SU-DHL-6 (cell line): ENCODE results near the gene DEAF1.

Experiments used
- CTCF ChIP-seq: fragments of 200-600 bp; sonication (generic); IDR thresholded peaks from one replicate; pipeline ENCODE4 v1.5.1; 2017; ENCODE audit warnings: antibody characterized with exemption, mild to moderate bottlenecking, low read length, moderate library complexity; ENCODE audit not compliant: insufficient read depth, poor library complexity, severe bottlenecking
- EZH2phosphoT487 ChIP-seq: fragments of 200-600 bp; sonication (generic), shearing (Covaris generic); conservative IDR thresholded peaks from 2 replicates; pipeline ENCODE4 v1.6.1; 2018; ENCODE audit warnings: mild to moderate bottlenecking, antibody characterized with exemption, low read length, moderate library complexity, mixed read lengths

GRCh38 chr11:616320-617198, 78.5 kb downstream of the DEAF1 start:
- TF ChIP-seq CTCF: no peak
- no peak for TF ChIP-seq EZH2phosphoT487
